Measurements from ENCODE around the gene TMIE.

TMIE gene

DNA sequence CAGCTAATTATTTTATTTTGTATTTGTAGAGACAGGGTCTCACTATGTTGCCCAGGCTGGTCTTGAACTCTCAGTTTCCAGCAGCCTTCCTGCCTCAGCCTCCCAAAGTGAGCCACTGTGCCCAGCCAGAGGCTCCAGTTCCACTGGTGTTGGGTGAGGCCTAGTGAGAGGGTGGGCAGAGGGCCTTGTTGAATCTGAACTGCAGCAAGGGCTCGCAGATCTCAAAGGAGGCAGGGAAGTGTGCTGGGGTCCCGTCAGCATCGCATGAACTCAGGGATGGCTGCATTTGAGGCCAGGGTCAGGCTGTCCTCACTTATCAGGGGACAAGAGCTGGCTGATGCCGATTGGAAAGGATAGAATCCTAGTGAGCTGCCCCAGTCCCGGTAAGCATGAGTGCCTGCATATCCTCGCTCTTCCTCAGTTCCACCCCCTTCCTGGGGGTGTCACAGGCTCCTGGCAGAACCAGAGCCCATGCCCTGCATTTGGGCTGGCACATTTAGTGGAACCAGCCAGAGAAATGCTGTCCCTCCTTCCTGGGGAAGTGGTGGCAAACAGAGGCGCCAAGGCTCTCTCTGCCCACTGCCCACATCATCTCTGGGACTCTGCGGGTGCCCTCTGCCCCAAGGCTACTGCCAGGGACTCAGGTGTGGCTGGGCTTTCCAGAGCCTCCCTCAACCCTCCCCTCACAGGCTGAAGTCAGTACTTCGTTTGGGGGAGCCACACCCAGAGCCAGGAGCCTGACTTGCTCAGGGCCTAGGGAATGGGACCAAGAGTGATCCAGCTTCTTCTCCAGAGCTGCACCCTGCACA lies 31.8 kb upstream of the TMIE start:
- DNase-seq (ENCODE audit: low spot score) = no peak

DNA sequence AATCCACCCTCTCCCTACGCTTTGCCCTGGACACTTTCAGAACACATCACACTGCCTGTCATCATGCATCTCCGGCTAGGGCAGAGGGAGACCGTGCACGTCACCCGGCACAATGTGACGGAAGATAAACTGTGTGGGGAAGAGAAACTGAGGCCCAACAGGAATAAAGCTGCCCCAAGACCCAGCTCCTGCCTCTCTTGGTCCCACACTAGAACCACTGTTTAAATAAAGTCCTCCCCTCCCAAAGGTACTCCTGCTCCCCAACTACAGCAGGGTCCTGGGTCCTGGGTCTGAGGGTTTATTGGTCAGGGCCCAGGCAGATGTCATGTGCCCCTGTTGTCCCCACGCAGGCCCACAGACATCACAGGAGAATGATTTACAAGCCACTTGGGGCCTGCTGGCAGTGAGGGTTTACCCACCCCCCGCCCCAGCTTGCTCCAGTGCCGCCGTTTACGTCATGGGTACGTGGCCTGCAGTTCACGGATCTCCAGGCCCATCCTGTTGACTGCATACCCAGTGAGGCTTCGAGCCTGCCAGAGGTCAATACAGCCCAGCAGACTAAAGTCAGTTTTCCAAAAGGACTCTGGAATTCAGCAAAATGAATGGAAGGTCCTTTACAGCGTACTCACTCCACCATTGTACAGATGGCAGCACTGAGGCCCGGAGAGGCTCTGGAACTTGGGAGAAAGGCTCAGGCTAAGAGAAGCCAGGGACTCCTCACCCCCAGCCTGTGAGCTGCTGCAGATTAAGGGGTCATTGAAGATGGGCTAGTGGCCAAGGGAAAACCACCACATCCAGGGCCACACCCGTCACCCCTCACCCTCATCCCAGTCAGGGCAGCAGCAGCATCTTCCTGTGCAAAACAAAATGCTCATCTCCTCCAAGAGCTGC lies 30.9 kb upstream of the TMIE start:
- DNase-seq (ENCODE audit: low spot score) = no peak

DNA sequence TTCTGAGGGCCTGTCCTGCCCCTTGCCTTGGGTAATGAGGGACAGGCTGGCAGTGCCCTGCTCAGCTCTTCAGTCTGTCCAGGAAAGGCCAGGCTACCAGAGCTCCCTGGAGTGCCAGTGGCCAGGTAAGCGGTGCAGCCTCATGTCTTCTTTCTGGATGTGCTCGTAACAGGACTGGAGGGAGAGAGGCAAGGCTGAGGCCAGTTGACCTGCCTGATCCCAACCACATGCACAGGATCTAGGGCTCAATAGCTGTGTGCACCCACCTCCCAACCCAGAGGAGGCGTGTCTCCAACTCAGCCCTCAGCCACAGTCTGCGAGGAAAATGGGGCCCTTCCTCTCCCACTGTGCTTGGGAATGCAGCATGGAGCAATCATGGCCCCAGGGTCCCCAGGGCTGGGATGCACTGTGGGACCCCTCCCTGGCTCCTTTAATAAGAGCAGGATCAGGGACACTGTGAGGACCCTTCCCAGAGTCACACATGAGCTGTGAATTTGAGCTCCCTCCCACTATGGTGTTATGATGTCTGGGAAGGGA lies 30.2 kb upstream of the TMIE start:
- DNase-seq (ENCODE audit: low spot score) = no peak

GRCh38 chr3:46671541-46672348 lies 29.4 kb upstream of the TMIE start:
- DNase-seq (ENCODE audit: low spot score) = no peak

GRCh38 chr3:46672349-46672695 lies 28.9 kb upstream of the TMIE start:
- DNase-seq (ENCODE audit: low spot score) = no peak

DNA sequence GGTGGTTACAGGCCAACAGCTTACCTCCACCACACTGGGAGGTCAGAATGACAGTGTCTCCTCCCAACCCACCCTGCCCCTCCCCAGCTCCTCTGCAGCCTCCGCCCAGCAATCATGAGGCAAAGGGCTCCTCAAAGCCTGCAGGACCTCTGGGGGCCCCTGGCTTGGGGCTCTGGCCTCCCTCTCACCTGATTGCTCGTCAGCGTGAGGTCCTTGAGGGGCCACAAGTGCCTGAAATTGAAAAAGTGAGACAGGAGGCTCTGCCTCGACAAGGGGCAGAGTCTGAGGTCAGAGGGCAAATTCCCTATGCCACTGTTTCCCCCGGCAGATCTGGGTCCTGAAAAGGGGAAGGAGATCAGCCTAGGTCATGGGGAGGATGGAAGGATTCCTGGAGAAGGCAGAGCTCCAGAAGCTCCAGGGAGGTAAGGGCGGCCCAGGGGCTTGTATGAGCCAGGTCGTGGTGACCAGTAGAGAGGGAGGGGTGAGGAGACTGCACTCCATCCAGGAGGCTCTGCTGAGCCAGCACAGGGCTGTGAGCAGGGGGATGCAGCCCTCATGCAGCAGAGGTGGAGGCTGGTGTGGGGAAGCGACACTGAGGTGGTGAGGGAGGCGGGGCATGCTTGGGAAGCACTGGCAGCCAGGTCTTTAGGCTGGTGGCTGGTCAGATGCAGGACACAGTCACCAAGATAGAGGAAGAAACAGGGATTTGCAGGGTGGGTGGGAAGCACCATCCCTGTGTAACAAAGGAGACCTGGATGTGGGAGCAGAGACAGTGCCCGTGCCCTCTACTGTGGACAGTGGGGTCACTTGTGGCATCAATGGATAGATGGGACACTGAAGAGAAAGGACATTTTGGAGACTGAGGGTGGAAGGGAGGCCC lies 27.8 kb upstream of the TMIE start:
- no peak for DNase-seq (ENCODE audit: low spot score)

GRCh38 chr3:46674031-46674845 lies 27.0 kb upstream of the TMIE start:
- DNase-seq (ENCODE audit: low spot score) = no peak

DNA sequence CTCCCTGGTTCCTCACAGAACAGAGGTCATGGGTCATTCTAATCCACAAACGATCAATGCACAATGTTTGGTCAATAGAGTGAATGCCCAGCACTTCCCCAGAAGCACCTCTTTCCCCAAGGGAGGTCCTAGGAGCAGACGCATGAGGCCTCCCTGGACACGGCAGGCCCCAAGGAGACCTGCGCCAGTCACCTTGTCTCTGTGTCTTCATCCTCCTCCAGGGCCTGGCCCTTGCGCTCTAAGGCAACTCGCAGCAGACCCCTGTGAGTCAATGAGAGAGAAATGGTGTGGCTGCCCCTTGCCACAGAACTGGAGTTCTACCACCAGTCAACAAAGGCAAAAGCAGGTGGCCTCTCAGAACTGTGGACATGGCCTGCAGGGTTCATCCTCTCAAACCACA lies 25.8 kb upstream of the TMIE start:
- DNase-seq (ENCODE audit: low spot score) = no peak

DNA sequence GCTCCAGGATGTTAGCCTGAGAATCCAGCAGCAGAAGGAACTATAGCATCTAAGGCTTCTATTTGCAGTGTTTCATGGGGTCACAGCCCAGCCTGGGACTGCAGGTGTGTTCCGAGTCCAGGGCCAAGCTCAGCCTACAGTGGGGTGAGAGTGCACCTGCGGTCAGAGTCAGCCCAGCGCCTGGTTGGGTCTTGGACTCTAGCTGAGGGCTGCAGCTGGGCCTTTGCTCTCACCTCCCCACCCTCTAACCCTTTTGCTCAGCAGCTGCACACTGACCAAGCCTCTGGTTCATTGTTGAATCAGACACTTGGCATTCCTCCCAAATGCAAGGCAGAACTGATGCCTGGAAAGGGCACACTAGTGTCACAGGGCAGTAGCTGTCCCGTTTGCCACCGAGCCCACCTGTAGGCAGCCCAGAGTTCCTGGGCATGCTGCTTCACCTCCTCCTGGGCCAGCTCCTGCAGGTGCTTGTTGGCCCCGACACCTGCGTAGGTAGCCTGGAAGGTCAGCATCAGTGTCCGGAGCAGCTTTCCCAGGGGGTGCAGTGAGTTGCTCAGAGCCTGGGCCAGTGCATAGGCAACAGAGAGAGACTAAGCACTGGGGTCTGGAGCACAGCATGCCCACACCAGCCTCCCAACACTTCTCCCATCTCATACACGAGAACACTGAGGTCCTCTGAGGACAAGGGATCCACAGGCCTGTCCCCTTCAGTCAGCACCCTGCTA lies 25.2 kb upstream of the TMIE start:
- no peak for DNase-seq (ENCODE audit: low spot score)

DNA sequence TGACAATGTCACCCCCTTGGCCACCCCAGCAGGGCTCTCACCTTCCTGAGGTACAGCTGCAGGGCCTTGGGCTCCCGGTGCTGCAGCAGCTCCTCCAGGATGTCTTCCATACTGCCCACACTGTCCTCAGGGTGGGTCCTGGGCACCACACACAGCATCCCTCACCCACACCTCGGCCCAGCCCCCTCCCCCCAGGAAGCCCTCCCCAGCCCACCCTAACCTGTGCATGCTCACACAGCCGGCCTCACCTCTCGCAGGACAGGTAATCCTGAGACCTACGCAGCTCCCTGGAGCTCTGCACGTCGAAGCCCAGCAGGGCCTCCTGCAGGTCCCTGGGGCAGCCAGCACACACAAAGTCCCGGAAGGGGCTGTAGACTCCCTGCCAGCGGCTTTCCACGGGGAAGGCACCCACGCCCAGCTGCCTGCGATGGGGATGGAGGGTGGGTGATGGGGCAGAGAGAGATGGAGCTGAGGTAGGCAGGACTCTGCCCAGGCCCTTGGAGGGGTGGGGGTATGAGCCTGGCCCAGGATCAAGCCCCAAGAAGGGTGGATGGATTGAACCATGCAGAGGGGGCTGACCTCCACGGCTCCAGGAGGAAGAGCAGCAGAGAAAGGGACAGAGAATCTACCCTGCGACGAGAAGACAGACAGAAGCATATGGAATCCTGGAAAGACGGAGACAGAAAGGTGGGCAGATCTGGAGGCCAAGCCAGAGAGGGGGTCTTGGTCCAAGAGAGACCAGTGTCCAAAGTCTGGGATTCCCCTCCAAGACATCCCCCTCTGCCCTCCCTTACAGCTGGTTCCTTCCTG lies 24.4 kb upstream of the TMIE start:
- DNase-seq (ENCODE audit: low spot score) = no peak

GRCh38 chr3:46677411-46677726 lies 23.8 kb upstream of the TMIE start:
- DNase-seq (ENCODE audit: low spot score) = no peak

DNA sequence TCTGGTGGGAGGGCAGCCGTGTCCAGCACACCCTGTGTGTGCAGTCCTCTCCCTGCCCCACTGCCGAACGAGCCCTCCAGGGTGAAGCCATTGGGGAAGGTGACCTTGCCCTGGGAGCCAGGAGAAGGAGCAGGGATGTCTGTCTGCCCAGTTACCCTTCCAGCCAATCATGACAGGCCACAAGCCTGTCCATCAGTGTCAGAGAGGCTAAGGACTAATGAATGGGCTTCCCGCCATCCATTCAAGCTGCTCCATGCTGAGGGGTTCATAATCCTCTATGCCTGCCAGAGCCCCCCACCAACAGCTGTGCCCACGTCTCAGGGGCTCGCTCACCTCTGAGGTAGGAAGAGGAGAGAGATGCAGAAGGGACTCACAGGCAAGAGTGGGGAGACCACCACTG lies 22.9 kb upstream of the TMIE start:
- no peak for DNase-seq (ENCODE audit: low spot score)

DNA sequence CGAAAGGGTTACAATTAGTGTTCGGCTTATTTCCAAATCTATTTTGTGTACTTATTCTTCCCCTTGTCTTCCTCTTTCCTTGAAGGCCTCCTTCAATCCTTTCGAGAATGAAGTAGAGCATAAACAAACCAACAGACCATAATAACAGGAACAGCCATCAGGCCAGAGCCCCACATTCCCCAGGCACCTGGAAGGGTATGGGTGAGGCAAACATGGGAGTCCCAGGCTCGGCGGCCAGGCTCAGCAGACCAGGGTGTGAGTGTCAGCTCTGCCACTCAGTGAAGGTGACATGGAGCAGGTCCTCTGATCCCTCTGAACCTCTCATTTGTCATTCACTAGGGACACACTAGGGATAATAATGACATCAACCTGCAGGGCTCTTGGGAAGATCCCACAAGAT lies 21.5 kb upstream of the TMIE start:
- DNase-seq (ENCODE audit: low spot score) = no peak

DNA sequence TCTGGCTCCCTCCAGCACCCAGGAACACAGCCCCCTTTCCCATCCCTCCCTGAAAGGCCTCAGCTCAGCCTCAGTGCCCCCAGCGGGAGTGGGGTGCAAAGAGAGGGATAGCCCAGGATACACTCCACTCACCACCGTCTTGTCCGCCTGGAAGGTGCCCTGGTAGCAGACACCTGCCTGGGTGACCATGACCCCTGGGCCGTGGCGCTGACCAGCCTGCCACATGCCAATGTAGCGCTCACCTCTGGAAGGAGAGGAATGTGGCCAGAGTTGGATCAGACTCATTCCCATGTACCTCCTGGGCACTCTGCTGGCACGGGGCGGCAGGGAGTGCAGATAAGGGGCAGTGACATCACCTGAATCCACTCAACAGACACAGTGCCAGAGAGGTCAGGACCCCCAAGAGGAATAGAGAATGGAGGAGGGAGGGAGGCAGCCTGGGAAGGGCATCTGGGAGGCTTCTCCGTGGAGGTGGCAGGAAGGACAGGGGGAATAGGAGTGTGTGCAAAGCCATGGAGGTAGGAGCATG lies 20.8 kb upstream of the TMIE start:
- DNase-seq (ENCODE audit: low spot score) = no peak

DNA sequence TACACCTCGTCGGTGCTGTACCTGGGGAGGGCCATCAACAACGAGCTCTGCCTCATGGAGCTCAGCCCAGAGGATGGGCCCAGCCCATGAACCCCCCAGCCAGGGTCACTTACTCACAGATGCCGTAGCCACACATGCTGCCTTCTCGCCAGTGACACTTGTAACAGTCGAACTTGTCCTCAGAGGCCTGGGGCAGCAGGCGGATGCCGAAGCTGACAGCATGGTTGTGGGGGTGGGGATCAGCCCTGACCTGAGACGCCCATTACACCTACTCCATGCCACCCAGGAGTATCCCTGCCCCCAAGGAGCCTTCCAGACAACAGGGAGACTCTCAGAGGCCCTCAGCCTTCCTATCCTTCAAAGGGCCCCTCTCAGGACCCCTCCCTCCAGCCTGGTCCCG lies 19.8 kb upstream of the TMIE start:
- no peak for DNase-seq (ENCODE audit: low spot score)

DNA sequence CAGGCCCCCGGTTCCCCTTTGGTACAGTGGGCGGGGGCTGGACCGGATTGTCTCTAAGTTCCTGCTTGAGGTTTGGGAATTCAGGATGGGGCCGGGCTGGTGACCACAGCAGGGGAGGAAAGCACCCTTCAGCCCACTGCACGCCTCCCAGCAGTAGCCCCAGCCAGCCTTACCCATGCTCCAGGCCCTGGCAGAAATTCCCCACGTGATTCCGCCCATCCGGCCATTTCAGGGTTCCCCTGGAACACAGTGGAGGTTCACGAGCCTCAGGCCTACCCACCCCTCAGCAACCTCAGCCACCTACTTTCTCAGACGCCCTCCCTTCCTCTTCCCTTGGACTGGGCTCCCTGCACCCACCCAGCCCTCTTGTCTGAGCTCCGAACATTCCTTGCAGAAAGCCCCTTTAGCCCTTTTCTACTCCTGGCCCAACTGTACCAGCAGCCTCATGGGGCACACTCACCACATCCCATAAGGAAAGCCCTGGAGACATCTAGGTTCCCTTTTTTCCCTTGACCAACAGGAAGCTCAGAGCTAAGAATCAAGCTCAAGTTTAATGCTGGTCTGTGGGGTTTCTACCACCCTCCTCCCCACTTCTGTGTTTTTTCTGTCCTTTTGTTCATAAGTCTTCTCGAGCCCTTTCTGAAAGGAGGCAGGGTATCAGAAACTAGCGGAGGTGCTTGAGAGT lies 19.2 kb upstream of the TMIE start:
- no peak for DNase-seq (ENCODE audit: low spot score)

DNA sequence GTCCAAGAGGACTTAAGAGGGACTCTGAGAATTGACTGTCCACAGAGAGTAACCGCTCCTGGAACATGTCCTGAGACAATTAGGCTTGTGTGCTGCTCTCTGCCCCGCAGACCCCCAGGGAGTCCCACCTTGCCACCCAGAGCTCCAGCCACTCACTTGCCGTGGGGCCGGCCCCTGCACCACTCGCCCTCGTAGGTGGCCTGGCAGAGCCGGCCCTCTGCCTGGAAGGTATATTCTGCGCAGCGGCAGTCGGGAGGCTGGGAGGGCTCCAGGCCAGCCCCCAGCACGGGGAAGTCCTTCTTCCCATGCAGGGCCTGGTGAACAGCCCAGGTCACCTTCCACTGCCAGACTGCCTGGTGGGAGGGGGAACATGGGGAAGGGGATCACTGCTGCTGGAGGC lies 18.2 kb upstream of the TMIE start:
- no peak for DNase-seq (ENCODE audit: low spot score)

- DNase-seq (ENCODE audit: low spot score) = no peak
These were observed 16.3 kb upstream of the TMIE start for GRCh38 chr3:46684891-46685290.
